ENCODE data around the gene LSM10. TPM values are rescaled to one million over a fixed set of nuclear protein-coding genes. Genes with fewer than 3 reads are reported as not detected.

LSM10 gene
- total RNA-seq, 3 donors from 2014 or later (not counting 1 experiment from before 2014, with no cell fraction given) = 25.2 to 30.4 (median 26.6) TPM

GRCh38 chr1:36349839-36350238 lies 47.9 kb downstream of the LSM10 start:
- Histone ChIP-seq H3K36me3 (ENCODE audit: control insufficient read depth, insufficient read depth, low read length) (peaks cover 67% of the 10 kb centered on the region), H3K9me3 (ENCODE audit: control insufficient read depth, insufficient read depth, low read length) (no peaks in the 10 kb centered on the region), H3K4me1 (ENCODE audit: control insufficient read depth, insufficient read depth, low read length) (peaks cover 36% of the 10 kb centered on the region), H3K4me3 (ENCODE audit: low read length) (no peak overlapping the region), H3K27me3 (ENCODE audit: control insufficient read depth, insufficient read depth, low read length) (no peaks in the 10 kb centered on the region), H3K27ac (ENCODE audit: low read length) (peak overlapping the region; percentile 38)
- Mint-ChIP-seq H3K27me3 (ENCODE audit: low read depth in 2 of 2) (no peaks in the 10 kb centered on the region), H3K4me1 (peaks cover 0 to 28% of the 10 kb centered on the region in 2 donors), H3K9me3 (no peaks in the 10 kb centered on the region), H3K27ac (peak overlapping the region; percentile 54 to 84), H3K4me3 (no peak overlapping the region), H3K36me3 (no peaks in the 10 kb centered on the region)
- ATAC-seq (no peak), DNase-seq (no peak)
- no peak for TF ChIP-seq CTCF (IDR thresholded peaks at IDR 0.05)
- WGBS (ENCODE audit: insufficient coverage) = 97% methylated on average over 16 of the region's 16 CpGs
- intact Hi-C loops (cut with micrococcal nuclease) = no loop called here

DNA sequence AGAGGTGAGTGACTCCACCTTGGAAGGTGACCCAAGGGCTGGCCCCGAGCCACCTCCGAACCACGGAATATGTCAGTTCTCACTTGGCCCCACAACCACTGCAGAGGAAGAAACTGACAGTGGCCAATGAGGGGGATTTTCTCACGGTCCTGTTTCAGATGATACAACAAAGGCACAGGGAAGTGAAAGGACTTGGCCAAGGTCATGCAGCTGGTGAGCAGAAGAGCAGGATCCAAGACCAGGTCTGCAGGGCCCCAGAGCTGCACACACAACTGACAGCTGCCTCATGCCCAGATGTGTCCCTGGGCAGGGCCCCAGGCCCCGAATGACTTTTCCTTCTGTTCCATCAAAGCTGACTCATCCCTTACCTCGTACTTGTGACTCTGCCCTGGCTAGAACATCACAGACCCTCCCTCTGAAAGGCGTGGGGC lies 48.5 kb downstream of the LSM10 start:
- Mint-ChIP-seq H3K4me1 (peaks cover 0 to 28% of the 10 kb centered on the region in 2 donors), H3K27me3 (ENCODE audit: low read depth in 2 of 2) (no peaks in the 10 kb centered on the region), H3K4me3 (no peak overlapping the region), H3K9me3 (no peaks in the 10 kb centered on the region), H3K36me3 (no peaks in the 10 kb centered on the region), H3K27ac (no peak overlapping the region)
- no peak for TF ChIP-seq CTCF (IDR thresholded peaks at IDR 0.05)
- Histone ChIP-seq H3K27ac (ENCODE audit: low read length) (no peak overlapping the region), H3K4me3 (ENCODE audit: low read length) (no peak overlapping the region), H3K4me1 (ENCODE audit: control insufficient read depth, insufficient read depth, low read length) (peaks cover 36% of the 10 kb centered on the region), H3K36me3 (ENCODE audit: control insufficient read depth, insufficient read depth, low read length) (peaks cover 65% of the 10 kb centered on the region), H3K9me3 (ENCODE audit: control insufficient read depth, insufficient read depth, low read length) (no peaks in the 10 kb centered on the region), H3K27me3 (ENCODE audit: control insufficient read depth, insufficient read depth, low read length) (no peaks in the 10 kb centered on the region)
- DNase-seq (no peak), ATAC-seq (peak in 1 of 3 donors; percentile 28)
- intact Hi-C loops (cut with micrococcal nuclease) = no loop called here
- 57% methylated on average over 7 of the region's 7 CpGs for WGBS (ENCODE audit: insufficient coverage)

- Histone ChIP-seq H3K4me1 (ENCODE audit: control insufficient read depth, insufficient read depth, low read length) (peaks cover 35% of the 10 kb centered on the region), H3K36me3 (ENCODE audit: control insufficient read depth, insufficient read depth, low read length) (peaks cover 57% of the 10 kb centered on the region), H3K27me3 (ENCODE audit: control insufficient read depth, insufficient read depth, low read length) (no peaks in the 10 kb centered on the region), H3K4me3 (ENCODE audit: low read length) (no peak overlapping the region), H3K9me3 (ENCODE audit: control insufficient read depth, insufficient read depth, low read length) (no peaks in the 10 kb centered on the region), H3K27ac (ENCODE audit: low read length) (no peak overlapping the region)
- peaks cover 0 to 17% of the 10 kb centered on the region in 2 donors for H3K4me1 Mint-ChIP-seq
- no peaks in the 10 kb centered on the region for H3K9me3 Mint-ChIP-seq
- H3K27ac Mint-ChIP-seq = no peak overlapping the region
- no peak for TF ChIP-seq CTCF (IDR thresholded peaks at IDR 0.05)
- WGBS (ENCODE audit: insufficient coverage) = 91% methylated on average over 8 of the region's 8 CpGs
- H3K27me3 Mint-ChIP-seq (ENCODE audit: low read depth in 2 of 2) = no peaks in the 10 kb centered on the region
- intact Hi-C loops (cut with micrococcal nuclease) = no loop called here
- DNase-seq (no peak), ATAC-seq (no peak)
- no peaks in the 10 kb centered on the region for H3K36me3 Mint-ChIP-seq
- no peak overlapping the region for H3K4me3 Mint-ChIP-seq
Measured at GRCh38 chr1:36346741-36347370, 50.9 kb downstream of the LSM10 start.

DNA sequence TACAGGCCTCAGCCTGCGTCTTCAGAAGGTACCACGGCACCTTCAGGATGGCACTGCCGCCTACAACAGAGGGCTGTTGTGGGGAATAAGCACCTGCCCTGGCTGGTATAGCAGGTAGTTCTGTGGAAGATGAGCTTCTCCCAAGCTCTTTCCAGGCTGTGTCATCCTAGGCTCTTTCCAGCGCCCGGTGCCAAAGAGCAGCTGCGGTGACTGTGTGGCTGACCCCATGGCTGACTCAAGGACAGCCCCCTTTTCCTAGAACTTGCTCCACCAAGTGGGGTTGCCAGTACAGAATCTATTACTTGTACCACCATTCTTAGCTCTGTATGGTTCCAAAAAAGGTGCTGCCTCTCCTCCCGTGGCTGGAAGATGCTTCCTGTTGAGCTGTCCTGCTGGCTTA lies 52.4 kb downstream of the LSM10 start:
- DNase-seq (no peak), ATAC-seq (no peak)
- Histone ChIP-seq H3K36me3 (ENCODE audit: control insufficient read depth, insufficient read depth, low read length) (peaks cover 60% of the 10 kb centered on the region), H3K27me3 (ENCODE audit: control insufficient read depth, insufficient read depth, low read length) (no peaks in the 10 kb centered on the region), H3K4me3 (ENCODE audit: low read length) (no peak overlapping the region), H3K4me1 (ENCODE audit: control insufficient read depth, insufficient read depth, low read length) (peaks cover 20% of the 10 kb centered on the region), H3K9me3 (ENCODE audit: control insufficient read depth, insufficient read depth, low read length) (no peaks in the 10 kb centered on the region), H3K27ac (ENCODE audit: low read length) (no peak overlapping the region)
- Mint-ChIP-seq H3K27me3 (ENCODE audit: low read depth in 2 of 2) (no peaks in the 10 kb centered on the region), H3K4me3 (no peak overlapping the region), H3K27ac (no peak overlapping the region), H3K36me3 (peaks cover 7% of the 10 kb centered on the region), H3K4me1 (peaks cover 0 to 4% of the 10 kb centered on the region in 2 donors), H3K9me3 (no peaks in the 10 kb centered on the region)
- intact Hi-C loops (cut with micrococcal nuclease) = no loop called here
- 96% methylated on average over 7 of the region's 7 CpGs for WGBS (ENCODE audit: insufficient coverage)
- no peak for TF ChIP-seq CTCF (IDR thresholded peaks at IDR 0.05)
